Activated gamma-delta T cell treated with anti-CD3 and anti-CD28 coated beads, Interleukin-2, amount 50 U/mL, for 16 hours (primary cell): ENCODE measurements around the gene IDUA.
"Not testable (repeated sequence)": the region's sequence is repeated elsewhere in the genome, so short reads cannot be mapped to it uniquely, and the experiment has no call there.

Source experiments
- DNase-seq: peaks from one replicate; pipeline ENCODE4 v3.0.0-alpha.2; 2020; ENCODE audit warnings: low read depth

Gene IDUA

DNA sequence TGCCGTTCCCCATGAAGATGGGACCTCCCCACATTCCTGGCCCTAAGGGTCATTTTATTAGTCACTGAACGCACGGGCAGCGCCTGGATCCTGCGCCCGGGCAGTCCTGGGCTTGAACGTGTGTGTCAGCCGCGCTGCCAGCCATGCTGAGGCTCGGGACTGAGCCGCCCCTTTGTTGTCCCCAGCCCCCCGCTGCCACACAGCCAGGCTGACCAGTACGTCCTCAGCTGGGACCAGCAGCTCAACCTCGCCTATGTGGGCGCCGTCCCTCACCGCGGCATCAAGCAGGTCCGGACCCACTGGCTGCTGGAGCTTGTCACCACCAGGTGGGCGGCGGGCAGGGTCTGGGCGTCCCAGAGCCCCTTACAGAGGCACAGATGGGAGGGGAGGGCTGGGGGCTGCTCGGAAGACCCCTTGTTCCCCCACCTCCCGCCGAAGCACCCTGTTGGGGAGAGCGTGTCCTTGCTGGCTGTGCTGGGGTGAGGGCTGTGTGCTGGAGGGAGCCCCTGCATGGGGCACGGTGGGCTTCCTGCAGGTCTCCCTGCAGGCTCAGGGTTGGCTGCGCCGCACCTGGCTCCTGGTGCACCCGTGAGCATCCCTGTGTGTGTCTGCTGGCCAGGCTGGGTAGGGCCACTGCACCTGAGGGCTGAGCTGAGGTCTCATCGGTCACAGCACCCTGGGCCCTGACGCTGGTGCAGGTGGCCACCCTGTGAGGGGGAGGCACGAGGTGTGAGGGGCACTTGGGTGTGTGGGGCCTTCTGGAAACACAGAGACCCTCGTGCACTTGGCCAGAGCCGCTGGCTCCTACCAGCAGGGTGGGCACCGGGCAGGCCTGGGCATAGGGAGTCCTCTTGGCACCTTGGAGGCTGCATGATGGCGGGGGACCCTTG lies 1.0 kb downstream of the IDUA start:
- no peak for DNase-seq

DNA sequence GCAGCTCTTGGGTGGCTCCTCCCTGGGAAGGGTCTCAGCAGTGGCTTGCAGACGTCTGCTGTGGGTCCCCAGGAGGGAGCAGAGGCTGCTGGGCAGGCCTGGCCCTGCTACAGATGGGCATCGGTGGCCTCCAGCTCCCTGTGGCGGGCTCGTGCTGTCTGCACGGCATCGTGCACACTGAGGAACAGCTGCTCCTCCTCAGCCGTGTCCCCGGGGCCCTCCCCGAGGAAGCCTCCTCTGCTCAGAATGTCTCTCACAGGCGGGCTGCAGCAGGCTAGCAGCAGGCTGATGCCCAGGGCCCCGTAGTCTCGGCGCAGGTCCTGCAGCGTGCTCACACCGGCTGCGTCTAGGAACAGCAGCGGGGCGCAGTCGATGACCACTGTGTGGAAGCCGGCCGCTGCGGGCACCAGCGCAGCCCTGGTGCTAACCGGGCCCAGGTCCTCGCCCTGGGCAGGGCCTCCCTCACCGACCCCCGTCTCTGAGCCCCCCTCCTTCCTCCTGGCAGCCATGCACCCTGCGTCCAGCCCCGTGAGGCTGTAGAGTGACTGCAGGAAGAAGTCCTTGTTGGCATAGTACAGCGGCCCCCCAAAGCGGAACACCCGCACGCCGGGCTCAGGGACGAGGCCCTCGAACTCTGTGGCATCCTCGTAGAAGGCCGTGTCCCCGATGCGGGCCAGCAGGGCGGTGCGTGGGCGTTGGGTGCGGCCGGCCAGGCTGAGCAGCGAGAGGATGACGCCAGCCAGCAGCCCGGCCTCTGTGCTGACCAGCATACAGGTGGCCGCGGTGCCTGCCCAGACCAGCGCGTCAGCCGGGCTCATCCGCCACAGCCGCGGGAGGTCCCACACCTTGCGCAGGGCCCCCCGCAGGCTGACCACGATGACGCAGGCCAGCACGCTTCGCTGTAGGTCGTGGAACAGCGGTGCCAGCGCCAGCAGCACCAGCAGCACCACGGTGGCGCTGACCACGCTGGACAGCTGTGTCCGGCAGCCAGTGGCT lies 2.2 kb downstream of the IDUA start:
- DNase-seq: no peak

DNA sequence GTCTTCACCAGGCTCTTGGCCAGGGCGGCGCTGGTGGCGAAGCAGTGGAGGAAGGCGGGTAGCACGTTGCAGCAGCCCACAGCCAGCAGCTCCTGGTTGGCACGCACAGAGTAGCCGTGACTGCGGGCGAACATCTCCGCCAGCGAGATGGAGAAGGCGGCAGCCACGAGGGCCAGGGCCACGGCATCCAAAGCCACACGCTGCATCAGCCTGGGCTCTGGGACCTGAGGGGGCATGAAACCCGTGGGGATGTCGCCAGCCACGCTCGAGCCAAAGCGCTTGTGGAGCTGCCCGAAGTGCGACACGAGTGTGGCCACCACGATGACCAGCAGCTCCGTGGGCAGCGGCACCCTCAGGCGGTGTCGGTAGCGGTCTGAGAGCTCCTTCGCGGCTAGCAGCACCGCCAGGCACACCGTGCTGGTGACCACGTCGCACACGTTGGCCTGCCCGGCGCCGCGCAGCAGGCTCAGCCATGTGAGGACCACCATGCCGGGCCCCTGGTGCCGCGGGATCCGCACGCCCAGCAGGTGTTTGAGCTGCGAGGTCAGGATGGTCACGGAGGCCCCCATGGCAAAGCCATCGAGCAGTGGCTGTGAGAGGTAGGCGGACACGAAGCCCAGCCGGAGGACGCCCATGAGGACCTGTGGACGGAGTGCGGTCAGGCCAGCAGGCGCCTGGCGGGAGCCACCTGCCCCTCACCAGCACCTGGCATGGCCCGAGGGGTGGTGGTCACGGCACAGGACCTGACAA lies 3.1 kb downstream of the IDUA start:
- no peak for DNase-seq

DNA sequence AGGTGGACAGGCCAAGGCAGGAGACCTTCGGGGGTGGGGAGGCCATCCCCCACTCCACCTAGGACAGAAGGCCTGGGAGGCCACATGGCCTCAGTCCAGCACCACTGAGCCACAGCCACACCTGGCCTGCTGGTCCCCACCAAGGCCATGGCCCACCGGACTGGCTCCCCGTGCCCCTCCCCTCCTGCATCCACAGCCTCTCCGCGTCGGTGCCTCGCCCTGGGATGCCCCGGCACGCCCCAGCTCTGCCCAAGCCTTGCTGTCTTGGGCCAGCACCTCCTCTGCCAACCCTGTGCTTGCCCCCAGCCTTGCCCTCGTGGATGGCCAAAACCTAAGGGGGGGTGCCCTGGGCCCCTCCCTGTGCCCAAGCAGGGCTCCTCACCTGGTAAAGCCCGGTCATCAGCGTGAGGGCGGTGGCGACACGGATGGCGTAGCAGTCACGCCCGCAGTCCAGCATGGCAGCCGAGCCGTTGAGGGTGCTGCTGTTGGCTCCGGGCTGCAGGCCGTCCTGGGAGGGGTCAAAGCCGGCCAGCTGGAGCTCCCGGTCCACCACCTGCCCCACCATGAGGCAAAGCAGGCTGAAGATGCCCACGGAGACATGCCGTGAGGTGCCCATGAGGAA lies 4.0 kb downstream of the IDUA start:
- no peak for DNase-seq

DNA sequence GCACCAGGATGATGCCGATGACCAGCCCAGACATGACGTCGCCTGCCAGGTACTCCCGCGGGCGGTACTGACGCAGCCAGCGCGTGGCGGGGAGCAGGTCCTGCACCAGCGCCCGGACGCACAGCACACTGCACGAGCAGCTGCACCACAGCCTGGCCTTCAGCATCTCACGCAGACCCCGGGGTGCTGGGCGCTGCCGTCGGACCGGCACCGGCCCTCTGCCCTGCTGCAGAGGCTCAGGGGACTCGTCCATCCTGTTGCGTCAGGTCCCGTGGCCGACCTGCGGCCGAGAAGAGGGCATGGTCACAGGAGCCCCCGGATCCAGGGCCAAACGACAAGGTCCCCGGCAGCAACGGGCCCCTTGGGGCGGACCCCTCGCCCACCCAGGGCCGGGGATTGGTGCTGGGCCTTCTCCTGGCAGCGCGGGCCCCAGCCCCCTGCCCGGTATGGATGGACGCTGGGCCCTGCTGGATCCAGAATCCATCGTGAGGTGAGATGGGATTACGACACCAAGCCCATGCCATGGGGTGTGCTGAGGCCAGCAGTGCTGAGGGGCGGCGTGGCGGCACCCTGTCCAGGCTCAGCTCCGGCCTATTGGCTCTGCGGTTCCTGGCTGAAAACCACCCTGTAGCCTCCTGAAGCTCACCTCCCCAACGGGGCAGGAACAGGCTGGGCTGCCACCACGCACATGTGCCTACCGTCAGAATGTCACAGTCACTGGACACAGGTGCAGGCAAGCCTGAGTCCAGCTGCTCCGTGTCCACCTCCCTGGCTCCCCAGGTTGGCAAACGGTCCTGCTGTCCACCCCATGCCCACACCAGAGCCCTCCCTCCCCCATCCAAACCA lies 4.8 kb downstream of the IDUA start:
- no peak for DNase-seq

DNA sequence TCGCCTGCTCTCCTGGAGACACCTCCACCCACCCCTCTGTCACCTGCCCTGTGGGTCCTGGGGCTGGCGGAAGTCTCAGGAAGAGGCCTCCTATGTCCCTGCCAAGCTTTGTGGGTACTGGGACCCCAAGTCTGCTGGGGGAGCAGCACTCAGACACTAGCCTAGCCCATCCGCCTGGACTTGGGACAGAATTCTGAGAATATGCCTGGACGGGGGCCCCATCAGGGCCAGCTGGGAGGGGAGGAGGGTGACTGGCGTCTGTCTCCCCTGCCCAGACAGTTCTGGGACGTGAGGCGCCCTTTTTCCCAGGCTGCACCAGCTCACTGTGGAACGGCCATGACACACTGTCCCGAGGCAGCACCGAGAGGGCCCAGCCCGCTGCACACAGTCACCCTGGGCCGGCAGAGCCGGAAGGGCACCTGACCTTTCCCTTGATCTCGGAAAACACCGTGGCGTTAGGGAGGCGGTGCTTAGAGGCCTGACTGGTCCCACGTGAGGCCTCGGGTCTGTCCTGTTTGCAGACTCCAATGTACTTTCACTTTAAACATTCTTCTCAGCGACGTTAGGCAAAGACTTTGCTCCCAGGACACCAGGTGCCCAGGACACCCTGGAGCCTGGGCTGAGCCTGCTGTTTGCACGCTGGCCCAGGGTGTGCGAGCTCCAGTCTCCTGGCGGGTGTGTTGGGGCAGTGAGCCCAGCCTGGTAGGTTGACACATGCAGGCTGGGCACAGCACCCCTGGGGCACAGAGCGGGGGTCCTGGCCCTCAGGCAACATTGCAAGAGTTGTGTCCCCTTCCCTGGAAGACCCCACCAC lies 5.7 kb downstream of the IDUA start:
- DNase-seq: no peak

DNA sequence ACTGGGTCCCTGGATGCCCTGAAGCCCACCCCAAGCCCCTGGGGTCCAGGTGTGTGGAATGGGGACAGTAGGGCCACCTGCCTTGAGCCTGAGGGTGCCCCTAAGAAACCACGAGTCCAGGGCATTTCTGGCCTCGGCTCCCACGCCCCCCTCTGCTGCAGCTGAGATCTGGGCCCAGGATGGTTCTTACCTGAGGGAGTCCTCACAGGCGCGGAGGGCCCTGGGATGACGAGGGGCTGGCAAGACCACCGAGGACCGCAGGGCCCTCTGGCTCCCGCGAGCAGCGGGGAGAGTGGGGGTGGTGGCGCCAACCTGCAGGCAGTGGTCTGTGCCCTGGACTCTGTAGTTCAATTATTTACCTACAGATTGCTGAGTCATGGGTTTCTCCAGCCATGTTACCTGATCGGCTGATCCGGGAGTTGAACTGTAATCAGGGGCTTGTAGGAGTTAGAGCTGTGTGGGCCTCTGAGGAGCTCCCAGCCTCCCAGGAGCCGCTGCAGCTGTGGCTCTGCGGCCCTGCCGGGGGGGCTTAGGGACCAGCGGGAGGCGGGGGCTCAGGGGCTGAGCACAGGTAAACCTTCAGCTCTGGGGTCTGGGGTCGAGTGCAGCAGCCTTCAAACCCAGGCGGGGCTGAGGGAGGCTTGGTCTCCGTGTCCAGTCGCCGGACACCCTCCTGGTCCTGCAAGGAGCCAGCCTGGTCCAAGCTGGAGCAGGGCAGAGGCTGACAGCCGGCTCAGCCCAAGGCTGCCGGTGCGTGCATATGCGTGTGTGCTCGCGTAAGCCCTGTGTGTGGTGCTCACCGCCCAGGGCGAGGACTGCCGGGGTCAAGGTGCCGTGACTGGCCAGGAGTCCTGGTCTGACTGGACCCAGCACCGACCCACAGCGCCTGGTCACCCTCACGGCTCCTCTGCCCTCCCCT lies 6.5 kb downstream of the IDUA start, which contains the start of gene SLC26A1:
SLC26A1 (minus strand) TSS at position 294 of the 919 bp plus-strand sequence. CDS start 1,701 bp downstream, outside the sequence.
- no peak for DNase-seq

DNA sequence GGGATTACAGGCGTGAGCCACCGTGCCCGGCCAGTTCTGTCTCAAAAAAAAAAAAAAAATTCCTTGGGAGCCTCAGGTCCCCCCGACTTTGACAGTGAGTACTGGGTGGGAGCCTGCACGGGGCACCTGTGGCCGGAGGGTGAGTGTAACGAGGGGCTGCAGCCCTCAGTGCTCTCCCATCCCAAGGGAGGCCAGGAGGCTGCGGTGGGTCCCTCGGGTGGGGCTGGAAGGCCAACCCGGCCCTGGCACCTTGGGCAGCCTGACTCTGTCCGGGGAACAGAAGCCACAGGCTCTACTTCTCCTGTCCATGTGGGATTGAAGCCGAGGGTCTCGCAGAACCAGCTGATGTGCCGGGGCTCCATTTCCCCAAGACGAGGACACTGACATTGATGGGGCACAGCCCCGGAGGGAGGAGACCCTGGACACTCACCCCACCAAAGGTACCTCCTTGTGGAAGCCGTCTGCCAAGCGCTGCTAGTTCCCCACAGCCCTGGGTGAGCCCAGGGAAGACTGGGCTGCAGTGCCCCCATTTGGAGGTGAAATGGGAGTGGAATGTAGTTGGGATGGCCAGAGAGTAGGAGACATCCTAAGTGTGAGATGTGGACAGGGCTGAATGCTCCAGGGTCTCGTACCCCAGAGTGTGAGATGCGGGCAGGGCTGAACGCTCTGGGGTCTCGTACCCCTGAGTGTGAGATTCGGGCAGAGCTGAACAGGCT lies 8.6 kb downstream of the IDUA start:
- DNase-seq: no peak

DNA sequence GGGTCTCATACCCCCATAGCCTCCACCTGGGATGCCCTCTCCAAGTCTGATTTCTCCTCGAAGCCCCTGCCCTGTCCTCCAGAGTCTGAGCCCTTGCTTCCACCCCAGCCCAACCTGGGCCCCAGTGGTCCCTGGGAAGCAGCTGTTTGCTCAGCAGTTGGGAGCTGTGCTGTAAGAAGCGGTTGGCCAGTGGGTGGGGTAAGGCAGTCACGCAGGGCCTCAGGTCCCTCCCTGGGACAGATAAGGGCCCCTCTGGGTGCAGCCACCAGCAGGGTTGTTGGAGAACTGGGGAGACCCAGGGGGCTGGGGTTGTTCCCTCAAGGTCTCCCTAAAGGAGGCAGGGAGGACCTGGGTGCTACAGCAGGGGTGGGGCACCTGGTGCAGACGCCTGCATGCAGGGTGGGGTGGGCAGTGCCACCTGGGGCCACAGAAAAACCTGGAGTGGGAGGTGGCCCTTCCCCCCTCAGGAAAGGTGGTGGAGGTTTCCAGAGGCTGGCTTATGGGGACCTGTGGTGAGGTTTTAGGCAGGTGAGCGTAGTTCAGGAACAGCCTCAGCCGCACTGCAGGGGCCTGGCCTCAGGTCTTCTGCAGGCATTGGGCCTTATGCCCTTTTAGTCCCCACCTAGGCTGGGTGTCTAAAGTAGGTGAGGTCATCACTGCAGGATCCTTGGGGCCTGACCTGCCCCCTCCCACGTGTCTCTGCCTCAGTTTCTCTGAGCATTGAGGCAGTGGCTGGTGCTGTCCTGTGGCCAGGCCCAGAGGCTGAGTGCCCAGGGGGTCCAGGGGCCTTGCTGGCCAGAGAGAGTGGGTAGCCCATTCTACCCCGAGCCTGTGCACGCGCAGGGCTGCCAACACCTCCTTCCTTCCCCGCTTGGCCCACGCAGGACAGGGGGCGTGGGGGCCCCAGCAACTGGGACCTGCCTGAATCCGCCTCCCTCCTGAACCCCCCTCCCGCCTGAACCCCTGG lies 9.5 kb downstream of the IDUA start:
- no peak for DNase-seq

DNA sequence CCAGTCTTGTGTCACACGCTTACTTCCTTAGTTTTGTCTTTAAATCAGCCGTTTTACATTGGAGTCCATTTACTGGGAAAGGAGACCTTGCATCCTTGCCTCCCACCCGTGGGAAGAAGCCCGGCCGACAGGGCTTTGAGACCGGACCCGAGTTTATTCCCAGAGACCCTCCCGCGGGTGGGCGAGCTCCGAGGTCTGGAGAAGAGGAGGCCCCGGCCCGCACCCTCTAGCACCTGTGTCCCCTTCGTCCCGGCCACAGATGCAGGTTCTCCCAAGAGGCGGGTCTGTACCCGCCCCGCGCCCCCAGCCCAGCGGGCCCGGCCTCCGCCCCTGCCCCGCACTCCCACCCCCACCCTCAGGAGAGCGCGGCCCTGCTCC lies 10.1 kb downstream of the IDUA start:
- no peak for DNase-seq

DNA sequence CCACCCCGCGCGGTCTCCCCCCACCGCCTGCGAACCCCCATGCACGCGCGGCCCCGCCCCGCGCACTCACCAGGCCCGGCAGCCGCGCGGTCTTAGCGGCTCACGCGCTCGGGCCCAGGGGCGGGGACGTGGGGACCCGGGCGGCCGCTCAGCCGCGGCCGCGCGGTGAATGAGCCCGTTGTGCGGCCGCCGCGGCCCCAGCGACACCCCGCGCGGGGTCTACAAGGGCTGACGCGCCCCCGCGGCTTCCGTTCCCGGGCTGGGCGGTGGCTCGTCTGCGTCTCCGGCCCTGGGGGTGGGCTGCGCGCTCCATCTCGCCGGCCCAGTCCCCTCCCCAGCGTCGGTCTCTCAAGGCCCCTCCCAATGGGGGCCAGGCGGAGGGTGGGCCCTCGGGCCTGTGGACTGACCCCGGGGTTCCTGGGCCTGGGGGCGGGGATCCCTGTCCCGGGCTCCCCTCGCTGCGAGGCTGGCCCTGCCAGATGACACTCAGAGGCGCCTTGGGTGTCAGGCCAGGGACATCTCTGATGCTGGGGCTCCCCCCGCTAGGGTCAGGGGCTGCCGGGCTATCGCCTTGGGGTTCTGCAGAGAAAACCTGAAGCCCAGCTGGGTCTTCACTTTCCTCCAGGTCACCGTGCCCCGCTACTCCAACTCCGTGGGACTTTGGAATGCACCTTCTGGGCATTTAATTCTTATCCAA lies 10.7 kb downstream of the IDUA start:
- no peak for DNase-seq

DNA sequence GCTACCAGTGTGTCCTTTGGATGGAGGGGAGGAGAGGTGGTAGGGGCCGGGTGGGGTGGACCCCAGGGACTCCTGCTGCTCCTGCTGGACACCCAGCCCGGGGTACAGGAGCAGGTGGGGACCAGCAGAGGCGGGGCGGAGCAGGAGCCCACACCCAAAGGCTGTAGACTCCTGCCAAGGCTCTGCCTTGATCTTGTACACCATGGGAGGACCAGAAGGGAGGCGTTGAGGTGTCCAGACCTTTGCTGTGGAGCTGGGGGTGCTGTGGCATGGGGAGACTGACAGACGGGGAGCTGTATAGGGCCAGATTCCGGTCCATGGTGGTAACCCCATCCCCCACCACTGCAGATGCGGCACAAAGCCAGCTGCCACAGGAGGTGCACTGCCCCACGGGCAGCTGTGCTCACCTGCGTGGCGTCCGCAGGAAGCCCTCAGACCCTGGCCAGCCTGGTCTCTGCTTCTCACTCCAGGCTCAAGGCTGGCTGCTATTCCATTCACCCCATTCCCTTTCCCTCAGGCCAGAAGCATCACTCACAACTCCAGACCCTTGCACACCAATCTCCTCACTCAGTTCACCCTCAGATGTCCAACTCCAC lies 11.3 kb downstream of the IDUA start:
- no peak for DNase-seq

DNA sequence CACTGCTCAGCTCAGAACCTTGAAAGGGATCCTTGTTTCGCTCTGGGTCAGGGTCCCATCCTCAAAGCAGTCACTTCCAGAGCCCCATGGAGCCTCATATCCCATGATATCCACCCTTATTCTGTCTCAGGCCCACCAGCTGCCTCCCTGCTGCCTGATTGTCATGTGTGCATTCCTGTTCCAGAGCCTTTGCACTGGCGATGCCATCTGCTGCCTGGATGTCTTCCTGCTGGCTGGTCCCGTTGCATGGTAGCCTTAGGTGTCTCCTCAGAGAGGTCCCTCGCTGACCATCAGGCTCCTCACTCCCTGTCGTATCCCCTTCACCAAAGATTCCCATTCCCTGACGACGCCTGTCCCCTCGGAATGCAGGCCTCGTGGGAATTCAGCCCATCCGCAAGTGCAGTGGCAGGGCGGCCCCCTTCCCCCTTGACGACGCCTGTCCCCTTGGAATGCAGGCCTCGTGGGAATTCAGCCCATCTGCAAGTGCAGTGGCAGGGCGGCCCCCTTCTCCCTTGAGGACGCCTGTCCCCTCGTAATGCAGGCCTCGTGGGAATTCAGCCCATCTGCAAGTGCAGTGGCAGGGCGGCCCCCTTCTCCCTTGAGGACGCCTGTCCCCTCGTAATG lies 12.5 kb downstream of the IDUA start:
- not testable (repeated sequence) for DNase-seq

DNA sequence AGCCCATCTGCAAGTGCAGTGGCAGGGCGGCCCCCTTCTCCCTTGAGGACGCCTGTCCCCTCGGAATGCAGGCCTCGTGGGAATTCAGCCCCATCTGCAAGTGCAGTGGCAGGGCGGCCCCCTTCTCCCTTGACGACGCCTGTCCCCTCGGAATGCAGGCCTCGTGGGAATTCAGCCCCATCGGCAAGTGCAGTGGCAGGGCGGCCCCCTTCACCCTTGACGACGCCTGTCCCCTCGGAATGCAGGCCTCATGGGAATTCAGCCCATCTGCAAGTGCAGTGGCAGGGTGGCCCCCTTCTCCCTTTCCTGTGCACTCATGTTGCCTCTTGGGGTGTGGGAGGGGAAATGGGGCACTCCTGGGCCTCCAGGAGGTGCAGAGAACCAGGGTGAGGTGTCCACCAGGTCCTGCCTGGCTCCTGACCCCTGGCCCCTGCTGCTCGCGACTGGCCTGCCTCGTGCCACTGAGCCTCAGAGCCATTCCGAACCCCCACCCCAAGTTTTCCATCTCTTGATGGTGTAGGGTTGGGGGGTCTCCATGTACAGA lies 13.1 kb downstream of the IDUA start:
- no peak for DNase-seq

DNA sequence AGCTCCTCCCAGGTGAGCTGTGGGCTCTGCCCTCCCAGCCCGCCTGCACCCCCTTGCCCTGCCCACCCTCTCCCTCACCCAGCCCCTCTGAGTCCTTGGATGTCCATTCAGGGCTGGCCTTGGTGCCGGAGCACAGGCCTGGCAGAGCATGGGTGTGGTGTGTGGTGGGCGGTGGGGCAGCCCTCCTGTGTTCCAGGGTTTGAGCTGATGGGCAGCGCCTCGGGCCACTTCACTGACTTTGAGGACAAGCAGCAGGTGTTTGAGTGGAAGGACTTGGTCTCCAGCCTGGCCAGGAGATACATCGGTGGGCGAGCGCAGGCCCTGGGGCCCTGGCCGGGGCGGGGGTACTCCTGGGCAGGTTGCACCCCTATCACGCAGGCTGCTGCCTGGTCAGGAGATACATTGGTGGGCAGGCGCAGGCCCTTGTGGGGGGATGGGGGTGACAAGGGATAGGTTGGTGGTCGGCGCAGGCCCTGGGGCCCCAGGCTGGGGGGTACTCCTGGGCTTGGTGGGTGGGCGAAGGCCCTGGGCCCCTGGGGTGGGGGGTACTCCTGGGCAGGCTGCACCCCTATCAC lies 13.9 kb downstream of the IDUA start:
- no peak for DNase-seq
